Sigmoid colon (tissue), 7 donors: ENCODE measurements around the gene ASPG. TPM values are rescaled to one million over a fixed set of nuclear protein-coding genes. Genes with fewer than 3 reads are reported as not detected.

Experiments
- DNase-seq: peaks from one replicate; pipeline ENCODE4 v3.0.0-alpha.2; 2019
- H3K27ac ChIP-seq, 4 donors: fragments of 200-600 bp; sonication (generic); one replicate each; pipeline ENCODE4 v1.5.1; 2016 to 2019; ENCODE audit warnings: mild to moderate bottlenecking in 1 of 4
- H3K27me3 ChIP-seq, 3 donors: fragments of 200-600 bp; sonication (generic); one replicate each; pipeline ENCODE4 v1.5.1; 2019; ENCODE audit warnings: mild to moderate bottlenecking in 1 of 3
- H3K36me3 ChIP-seq, 4 donors: fragments of 200-600 bp; sonication (generic); one replicate each; pipeline ENCODE4 v1.5.1; 2016 to 2019
- H3K4me1 ChIP-seq, 4 donors: fragments of 200-600 bp; sonication (generic); one replicate each; pipeline ENCODE4 v1.5.1; 2017 to 2019
- H3K4me3 ChIP-seq, 4 donors: fragments of 200-600 bp; sonication (generic); one replicate each; pipeline ENCODE4 v1.5.1; 2017 to 2019; ENCODE audit warnings: mild to moderate bottlenecking in 2 of 4, moderate library complexity in 1 of 4
- H3K9me3 ChIP-seq, 4 donors: fragments of 200-600 bp in 3 of 4; sonication (generic) in 3 of 4; one replicate each; pipeline versions ENCODE4 v1.5.1 to v1.6.1; 2013 to 2019
- CTCF ChIP-seq, 4 experiments: fragments of 450-650 bp in 3 of 4; fragments of 200-600 bp in 1 of 4; IDR thresholded peaks; one replicate each; pipeline ENCODE4 v1.5.1; 2016 to 2019; ENCODE audit warnings: antibody characterized with exemption in 4 of 4, mild to moderate bottlenecking in 3 of 4, moderate library complexity in 2 of 4
- EP300 ChIP-seq, 4 donors: sonication (generic); formaldehyde crosslinking; IDR thresholded peaks; one replicate each; pipeline ENCODE4 v1.6.1; 2017; ENCODE audit warnings: antibody characterized with exemption in 4 of 4
- POLR2A ChIP-seq, 2 donors: fragments of 450-650 bp; IDR thresholded peaks; one replicate each; pipeline ENCODE4 v1.6.1; 2016; ENCODE audit warnings: antibody characterized with exemption in 2 of 2, mild to moderate bottlenecking in 2 of 2, moderate library complexity in 2 of 2
- POLR2AphosphoS5 ChIP-seq, 4 donors: sonication (generic); formaldehyde crosslinking; IDR thresholded peaks; one replicate each; pipeline ENCODE4 v1.6.1; 2017; ENCODE audit warnings: antibody characterized with exemption in 4 of 4
- WGBS, 2 donors: extraction: QIAGEN DNeasy Blood & Tissue Kit; methylation state at CpG; one replicate each; pipeline ENCODE4 v1.1.7; 2013; 5-methylcytosine and 5-hydroxymethylcytosine counted together
- intact Hi-C: fragments of 100-400 bp; cut with DNase I; formaldehyde crosslinking; loops from one replicate; pipeline ENCODE4 v1.15.1; 2023
- polyA plus RNA-seq, 3 donors: library from polyadenylated mRNA; stranded (reverse); fragments of 200-250 nt; gene quantifications; one replicate each; pipeline ENCODE4 v1.2.3, GENCODE V29; 2013
- total RNA-seq, 4 donors: library from RNA; depleted of rRNA; stranded (reverse); fragments of >200 nt; gene quantifications; one replicate each; pipeline ENCODE4 v1.1.0, GENCODE V29; 2016
- donor health status: healthy with polysubstance abuse.
- donor health status: Bipolar disorder and iron deficiency.
- donor health status: healthy.

Gene ASPG
- total and polyA plus RNA-seq, 7 donors: 0.14 to 24.6 (median 3.5) TPM; not detected in 1

- TF ChIP-seq POLR2AphosphoS5 (IDR thresholded peaks at IDR 0.05) (no peak), CTCF (IDR thresholded peaks at IDR 0.05) (no peak), POLR2A (IDR thresholded peaks at IDR 0.05) (no peak), EP300 (IDR thresholded peaks at IDR 0.05) (no peak)
- H3K9me3 ChIP-seq: no peaks in the 10 kb centered on the region
- 33 to 64% methylated on average over 32 of the region's 32 CpGs for WGBS, 2 donors
- no peaks in the 10 kb centered on the region for H3K36me3 ChIP-seq
- intact Hi-C loops: no loop called here
- DNase-seq: peak; percentile 47
- no peaks in the 10 kb centered on the region for H3K4me1 ChIP-seq
- H3K27me3 ChIP-seq: no peaks in the 10 kb centered on the region
- no peak overlapping the region for H3K4me3 ChIP-seq
- H3K27ac ChIP-seq: no peak overlapping the region
Observed at GRCh38 chr14:104107611-104108569, 22.4 kb downstream of the ASPG start.

GRCh38 chr14:104108570-104109541 lies 23.4 kb downstream of the ASPG start:
- H3K4me1 ChIP-seq: no peaks in the 10 kb centered on the region
- no peak for TF ChIP-seq CTCF (IDR thresholded peaks at IDR 0.05)
- no peak for TF ChIP-seq POLR2A (IDR thresholded peaks at IDR 0.05)
- intact Hi-C loops: no loop called here
- no peak overlapping the region for H3K27ac ChIP-seq
- peaks cover 0 to 10% (median 0%) of the 10 kb centered on the region in 3 donors for H3K27me3 ChIP-seq
- no peaks in the 10 kb centered on the region for H3K36me3 ChIP-seq
- DNase-seq: no peak
- 28 to 58% methylated on average over 26 of the region's 26 CpGs for WGBS, 2 donors
- no peaks in the 10 kb centered on the region for H3K9me3 ChIP-seq
- no peak overlapping the region for H3K4me3 ChIP-seq

- intact Hi-C loops: no loop called here
- WGBS, 2 donors: 72 to 85% methylated on average over 24 of the region's 24 CpGs
- H3K27me3 ChIP-seq: peaks cover 0 to 14% (median 0%) of the 10 kb centered on the region in 3 donors
- no peak for DNase-seq
- no peak overlapping the region for H3K27ac ChIP-seq
- H3K9me3 ChIP-seq: no peaks in the 10 kb centered on the region
- H3K4me1 ChIP-seq: no peaks in the 10 kb centered on the region
- H3K36me3 ChIP-seq: no peaks in the 10 kb centered on the region
- no peak overlapping the region for H3K4me3 ChIP-seq
- TF ChIP-seq POLR2A (IDR thresholded peaks at IDR 0.05) (no peak), CTCF (IDR thresholded peaks at IDR 0.05) (no peak), POLR2AphosphoS5 (IDR thresholded peaks at IDR 0.05) (no peak), EP300 (IDR thresholded peaks at IDR 0.05) (no peak)
Observed at GRCh38 chr14:104109731-104110361, 24.3 kb downstream of the ASPG start.

GRCh38 chr14:104110491-104111209 lies 25.1 kb downstream of the ASPG start:
- no peak overlapping the region for H3K27ac ChIP-seq
- H3K27me3 ChIP-seq: peaks cover 0 to 18% (median 0%) of the 10 kb centered on the region in 3 donors
- H3K4me3 ChIP-seq: no peak overlapping the region
- H3K4me1 ChIP-seq: no peaks in the 10 kb centered on the region
- WGBS, 2 donors: 20 to 64% methylated on average over 18 of the region's 18 CpGs
- H3K9me3 ChIP-seq: no peaks in the 10 kb centered on the region
- intact Hi-C loops: no loop called here
- DNase-seq: no peak
- no peaks in the 10 kb centered on the region for H3K36me3 ChIP-seq
- no peak for TF ChIP-seq POLR2A (IDR thresholded peaks at IDR 0.05)
- no peak for TF ChIP-seq EP300 (IDR thresholded peaks at IDR 0.05)
- TF ChIP-seq CTCF (IDR thresholded peaks at IDR 0.05): no peak
- TF ChIP-seq POLR2AphosphoS5 (IDR thresholded peaks at IDR 0.05): no peak
